ENCODE results near the gene PSMD10. TPM values are rescaled to one million over a fixed set of nuclear protein-coding genes. Genes with fewer than 3 reads are reported as not detected.

Gene PSMD10
- total RNA-seq, 2 donors from 2014 or later: 27.7 to 35.3 TPM

GRCh38 chrX:108114541-108114940 is 23.2 kb upstream of the PSMD10 start:
- no peak overlapping the region for H3K27ac Mint-ChIP-seq
- no peak overlapping the region for H3K4me3 Mint-ChIP-seq
- peaks cover 8% of the 10 kb centered on the region for H3K36me3 Mint-ChIP-seq
- no peaks in the 10 kb centered on the region for H3K9me3 Mint-ChIP-seq
- peaks cover 0 to 14% of the 10 kb centered on the region in 2 donors for H3K4me1 Mint-ChIP-seq (ENCODE audit: low read depth in 2 of 2)
- no peak for ATAC-seq
- peaks cover 0 to 6% of the 10 kb centered on the region in 2 donors for H3K27me3 Mint-ChIP-seq
- no peak for DNase-seq (ENCODE audit: low spot score)

- Mint-ChIP-seq H3K27ac (no peak overlapping the region), H3K36me3 (no peaks in the 10 kb centered on the region), H3K4me3 (no peak overlapping the region), H3K9me3 (no peaks in the 10 kb centered on the region), H3K4me1 (ENCODE audit: low read depth in 2 of 2) (peaks cover 3 to 6% of the 10 kb centered on the region in 2 donors), H3K27me3 (peaks cover 0 to 8% of the 10 kb centered on the region in 2 donors)
- DNase-seq (ENCODE audit: low spot score) (no peak), ATAC-seq (no peak)
Measured at GRCh38 chrX:108105473-108105872, 14.1 kb upstream of the PSMD10 start.

- H3K27me3 Mint-ChIP-seq: peaks cover 0 to 5% of the 10 kb centered on the region in 2 donors
- H3K4me1 Mint-ChIP-seq (ENCODE audit: low read depth in 2 of 2): peaks cover 0 to 13% of the 10 kb centered on the region in 2 donors
- no peak overlapping the region for H3K4me3 Mint-ChIP-seq
- DNase-seq (ENCODE audit: low spot score) (no peak), ATAC-seq (no peak)
- no peaks in the 10 kb centered on the region for H3K9me3 Mint-ChIP-seq
- no peaks in the 10 kb centered on the region for H3K36me3 Mint-ChIP-seq
- no peak overlapping the region for H3K27ac Mint-ChIP-seq
Measured at GRCh38 chrX:108097380-108097779, 6.0 kb upstream of the PSMD10 start.

- ATAC-seq (peak; percentile 49 to 52), DNase-seq (ENCODE audit: low spot score) (no peak)
- H3K4me1 Mint-ChIP-seq (ENCODE audit: low read depth in 2 of 2): peaks cover 0 to 13% of the 10 kb centered on the region in 2 donors
- H3K36me3 Mint-ChIP-seq: no peaks in the 10 kb centered on the region
- H3K4me3 Mint-ChIP-seq: no peak overlapping the region
- H3K9me3 Mint-ChIP-seq: no peaks in the 10 kb centered on the region
- H3K27ac Mint-ChIP-seq: no peak overlapping the region
- H3K27me3 Mint-ChIP-seq: no peaks in the 10 kb centered on the region
Measured at GRCh38 chrX:108091878-108092291, 543 bp upstream of the PSMD10 start.

GRCh38 chrX:108090491-108091263 is 665 bp downstream of the PSMD10 start:
- Mint-ChIP-seq H3K4me3 (no peak overlapping the region), H3K4me1 (ENCODE audit: low read depth in 2 of 2) (peaks cover 0 to 13% of the 10 kb centered on the region in 2 donors), H3K27ac (no peak overlapping the region), H3K27me3 (no peaks in the 10 kb centered on the region), H3K36me3 (no peaks in the 10 kb centered on the region), H3K9me3 (no peaks in the 10 kb centered on the region)
- DNase-seq (ENCODE audit: low spot score): no peak
- no peak for ATAC-seq

- ATAC-seq: no peak
- no peaks in the 10 kb centered on the region for H3K9me3 Mint-ChIP-seq
- DNase-seq (ENCODE audit: low spot score): no peak
- H3K4me3 Mint-ChIP-seq: no peak overlapping the region
- no peak overlapping the region for H3K27ac Mint-ChIP-seq
- no peaks in the 10 kb centered on the region for H3K27me3 Mint-ChIP-seq
- no peaks in the 10 kb centered on the region for H3K36me3 Mint-ChIP-seq
- H3K4me1 Mint-ChIP-seq (ENCODE audit: low read depth in 2 of 2): peaks cover 0 to 5% of the 10 kb centered on the region in 2 donors
Measured at GRCh38 chrX:108088511-108088910, 2.8 kb downstream of the PSMD10 start.

GRCh38 chrX:108087792-108088191 is 3.5 kb downstream of the PSMD10 start:
- no peaks in the 10 kb centered on the region for H3K27me3 Mint-ChIP-seq
- H3K4me3 Mint-ChIP-seq: no peak overlapping the region
- DNase-seq (ENCODE audit: low spot score) (no peak), ATAC-seq (no peak)
- no peak overlapping the region for H3K27ac Mint-ChIP-seq
- H3K36me3 Mint-ChIP-seq: no peaks in the 10 kb centered on the region
- no peaks in the 10 kb centered on the region for H3K4me1 Mint-ChIP-seq (ENCODE audit: low read depth in 2 of 2)
- no peaks in the 10 kb centered on the region for H3K9me3 Mint-ChIP-seq

- Mint-ChIP-seq H3K27ac (no peak overlapping the region), H3K4me1 (ENCODE audit: low read depth in 2 of 2) (no peaks in the 10 kb centered on the region), H3K27me3 (peaks cover 0 to 3% of the 10 kb centered on the region in 2 donors), H3K36me3 (no peaks in the 10 kb centered on the region), H3K4me3 (no peak overlapping the region), H3K9me3 (no peaks in the 10 kb centered on the region)
- DNase-seq (ENCODE audit: low spot score) (no peak), ATAC-seq (no peak)
Measured at GRCh38 chrX:108081110-108081509, 10.2 kb downstream of the PSMD10 start.

- no peak overlapping the region for H3K4me3 Mint-ChIP-seq
- ATAC-seq: no peak
- no peak overlapping the region for H3K27ac Mint-ChIP-seq
- H3K27me3 Mint-ChIP-seq: peaks cover 13 to 20% of the 10 kb centered on the region in 2 donors
- no peaks in the 10 kb centered on the region for H3K4me1 Mint-ChIP-seq (ENCODE audit: low read depth in 2 of 2)
- H3K9me3 Mint-ChIP-seq: no peaks in the 10 kb centered on the region
- no peaks in the 10 kb centered on the region for H3K36me3 Mint-ChIP-seq
- no peak for DNase-seq (ENCODE audit: low spot score)
Measured at GRCh38 chrX:108072746-108073145, 18.6 kb downstream of the PSMD10 start.

- H3K36me3 Mint-ChIP-seq: no peaks in the 10 kb centered on the region
- no peaks in the 10 kb centered on the region for H3K4me1 Mint-ChIP-seq (ENCODE audit: low read depth in 2 of 2)
- H3K9me3 Mint-ChIP-seq: no peaks in the 10 kb centered on the region
- DNase-seq (ENCODE audit: low spot score) (no peak), ATAC-seq (no peak)
- H3K4me3 Mint-ChIP-seq: no peak overlapping the region
- H3K27me3 Mint-ChIP-seq: peaks cover 13 to 25% of the 10 kb centered on the region in 2 donors
- no peak overlapping the region for H3K27ac Mint-ChIP-seq
Measured at GRCh38 chrX:108071578-108071977, 19.8 kb downstream of the PSMD10 start.

- H3K27me3 Mint-ChIP-seq: peaks cover 13 to 25% of the 10 kb centered on the region in 2 donors
- ATAC-seq (no peak), DNase-seq (ENCODE audit: low spot score) (no peak)
- H3K36me3 Mint-ChIP-seq: no peaks in the 10 kb centered on the region
- H3K27ac Mint-ChIP-seq: no peak overlapping the region
- no peaks in the 10 kb centered on the region for H3K4me1 Mint-ChIP-seq (ENCODE audit: low read depth in 2 of 2)
- H3K9me3 Mint-ChIP-seq: no peaks in the 10 kb centered on the region
- no peak overlapping the region for H3K4me3 Mint-ChIP-seq
Measured at GRCh38 chrX:108070891-108071290, 20.5 kb downstream of the PSMD10 start.

GRCh38 chrX:108068121-108068520 is 23.2 kb downstream of the PSMD10 start:
- H3K27ac Mint-ChIP-seq: no peak overlapping the region
- no peaks in the 10 kb centered on the region for H3K9me3 Mint-ChIP-seq
- no peaks in the 10 kb centered on the region for H3K4me1 Mint-ChIP-seq (ENCODE audit: low read depth in 2 of 2)
- no peaks in the 10 kb centered on the region for H3K36me3 Mint-ChIP-seq
- no peak overlapping the region for H3K4me3 Mint-ChIP-seq
- no peak for ATAC-seq
- peaks cover 6 to 23% of the 10 kb centered on the region in 2 donors for H3K27me3 Mint-ChIP-seq
- no peak for DNase-seq (ENCODE audit: low spot score)

GRCh38 chrX:108064613-108065012 is 26.7 kb downstream of the PSMD10 start:
- H3K27me3 Mint-ChIP-seq: peaks cover 4 to 27% of the 10 kb centered on the region in 2 donors
- no peaks in the 10 kb centered on the region for H3K9me3 Mint-ChIP-seq
- ATAC-seq: no peak
- no peaks in the 10 kb centered on the region for H3K4me1 Mint-ChIP-seq (ENCODE audit: low read depth in 2 of 2)
- H3K4me3 Mint-ChIP-seq: no peak overlapping the region
- H3K36me3 Mint-ChIP-seq: no peaks in the 10 kb centered on the region
- DNase-seq (ENCODE audit: low spot score): no peak
- H3K27ac Mint-ChIP-seq: no peak overlapping the region

- H3K27me3 Mint-ChIP-seq: peaks cover 0 to 24% of the 10 kb centered on the region in 2 donors
- no peaks in the 10 kb centered on the region for H3K4me1 Mint-ChIP-seq (ENCODE audit: low read depth in 2 of 2)
- ATAC-seq: no peak
- H3K36me3 Mint-ChIP-seq: no peaks in the 10 kb centered on the region
- no peak overlapping the region for H3K27ac Mint-ChIP-seq
- no peak overlapping the region for H3K4me3 Mint-ChIP-seq
- H3K9me3 Mint-ChIP-seq: no peaks in the 10 kb centered on the region
- DNase-seq (ENCODE audit: low spot score): no peak
Measured at GRCh38 chrX:108064001-108064400, 27.3 kb downstream of the PSMD10 start.

GRCh38 chrX:108059801-108060200 is 31.5 kb downstream of the PSMD10 start:
- H3K4me1 Mint-ChIP-seq (ENCODE audit: low read depth in 2 of 2): no peaks in the 10 kb centered on the region
- no peak for ATAC-seq
- H3K27ac Mint-ChIP-seq: no peak overlapping the region
- peaks cover 12 to 29% of the 10 kb centered on the region in 2 donors for H3K27me3 Mint-ChIP-seq
- no peak for DNase-seq (ENCODE audit: low spot score)
- no peaks in the 10 kb centered on the region for H3K9me3 Mint-ChIP-seq
- H3K36me3 Mint-ChIP-seq: no peaks in the 10 kb centered on the region
- no peak overlapping the region for H3K4me3 Mint-ChIP-seq
